SIG-M5 treated with dmso at 0.1 percent for 504 hours (cell line): ENCODE results near the gene GPR132.
"Not testable (repeated sequence)": the region's sequence is repeated elsewhere in the genome, so short reads cannot be mapped to it uniquely, and the experiment has no call there.

Source experiments
- DNase-seq: peaks from one replicate; lab custom pipeline; 2025; ENCODE audit not compliant: unreplicated experiment; lab: John Stamatoyannopoulos, UW

GPR132 gene

DNA sequence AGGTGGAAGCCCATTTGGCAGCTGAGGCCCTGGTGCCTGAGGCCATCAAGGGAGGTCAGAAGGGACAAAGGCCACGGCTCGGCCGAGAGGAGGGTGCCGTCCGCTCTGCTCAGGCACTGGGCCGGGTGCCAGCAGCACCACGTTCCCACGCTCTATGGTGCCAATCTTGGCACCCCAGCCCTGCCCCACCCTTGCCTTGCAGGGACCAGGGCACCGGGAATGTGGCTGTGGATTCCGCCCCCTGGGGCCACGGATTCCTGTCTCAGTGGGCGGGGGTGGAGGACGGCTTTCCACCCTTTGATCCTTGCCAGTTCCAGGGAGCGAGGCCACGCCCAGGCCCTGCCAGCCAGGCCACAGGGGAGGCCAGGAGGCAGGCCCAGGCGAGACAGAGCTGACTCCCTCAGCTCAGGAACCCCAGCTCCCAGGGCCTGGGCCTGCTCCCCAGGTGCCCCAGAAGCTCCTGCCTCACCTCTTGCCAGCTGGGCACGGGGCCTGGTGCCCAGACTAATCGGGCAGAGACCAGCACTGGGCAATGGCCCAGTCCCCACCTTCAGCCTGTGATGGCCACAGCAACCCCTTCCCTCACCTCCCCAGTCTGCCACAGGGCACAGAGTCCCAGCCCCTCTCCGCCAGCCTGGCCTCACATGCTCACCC is 26.4 kb upstream of the GPR132 start:
- peak; percentile 54 for DNase-seq

- no peak for DNase-seq
Observed at GRCh38 chr14:105091054-105091516, 25.9 kb upstream of the GPR132 start.

DNA sequence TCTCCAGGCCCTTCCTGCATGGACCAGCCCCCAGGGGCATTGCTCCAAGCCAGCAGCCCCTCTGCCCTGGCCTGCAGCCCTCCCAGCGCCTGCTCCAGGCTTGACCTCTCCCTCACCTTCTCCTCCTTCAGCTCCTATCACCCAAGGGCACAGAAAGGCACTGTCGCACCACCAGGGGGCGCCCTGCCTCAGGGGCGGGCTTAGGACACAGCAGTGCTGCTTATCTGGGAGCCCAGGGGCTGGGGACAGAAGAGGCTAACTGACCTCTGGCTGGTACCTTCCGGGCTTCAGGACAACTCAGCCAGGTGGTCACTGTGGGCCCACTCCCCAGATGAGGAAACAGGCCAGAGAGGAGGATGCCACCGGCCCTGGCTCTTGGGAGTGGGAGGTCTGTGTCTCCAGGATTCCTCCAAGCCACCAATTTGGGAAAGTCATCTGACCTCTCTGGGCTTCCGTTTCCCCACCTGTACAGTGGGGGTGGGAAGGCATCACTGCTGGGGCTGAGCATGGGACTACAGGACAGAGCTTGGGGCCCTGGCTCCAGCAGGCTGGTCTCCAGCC is 25.3 kb upstream of the GPR132 start:
- DNase-seq = peak; percentile 67

DNA sequence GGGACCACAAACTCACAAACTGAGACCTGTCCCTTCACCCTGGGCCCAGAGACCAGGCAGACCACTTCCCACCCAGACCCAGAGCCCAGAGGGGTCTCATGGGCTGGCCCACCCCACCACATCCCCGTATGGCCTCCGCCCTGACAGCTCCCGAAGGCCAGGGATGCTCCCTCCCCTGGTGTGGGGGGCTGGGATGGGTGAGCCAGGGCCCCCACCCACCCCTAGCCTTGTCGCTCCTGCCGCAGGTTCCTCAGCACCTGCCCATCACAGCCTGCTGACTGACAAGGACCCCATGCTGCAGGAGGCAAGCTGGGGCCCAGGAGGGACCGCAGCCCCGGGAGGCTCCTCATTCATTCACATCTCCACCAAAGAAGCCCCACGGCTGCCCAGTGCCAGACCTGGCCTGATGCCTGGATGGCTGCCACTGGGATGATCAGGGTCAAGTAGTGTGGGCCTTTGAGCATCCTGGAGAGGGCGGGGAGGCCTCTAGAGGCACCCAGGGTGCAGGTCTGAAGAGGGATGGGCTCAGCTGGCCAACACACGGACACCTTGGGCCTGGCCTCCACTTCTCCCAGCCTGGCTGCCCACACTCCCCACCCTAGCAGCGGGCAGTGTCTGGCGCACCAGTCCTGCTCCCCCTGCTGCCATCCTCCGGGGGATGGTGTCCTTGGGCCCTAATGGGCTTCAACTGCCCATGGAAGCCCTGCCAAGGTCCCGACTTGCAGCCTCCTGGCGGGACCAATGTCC is 24.7 kb upstream of the GPR132 start:
- no peak for DNase-seq

DNA sequence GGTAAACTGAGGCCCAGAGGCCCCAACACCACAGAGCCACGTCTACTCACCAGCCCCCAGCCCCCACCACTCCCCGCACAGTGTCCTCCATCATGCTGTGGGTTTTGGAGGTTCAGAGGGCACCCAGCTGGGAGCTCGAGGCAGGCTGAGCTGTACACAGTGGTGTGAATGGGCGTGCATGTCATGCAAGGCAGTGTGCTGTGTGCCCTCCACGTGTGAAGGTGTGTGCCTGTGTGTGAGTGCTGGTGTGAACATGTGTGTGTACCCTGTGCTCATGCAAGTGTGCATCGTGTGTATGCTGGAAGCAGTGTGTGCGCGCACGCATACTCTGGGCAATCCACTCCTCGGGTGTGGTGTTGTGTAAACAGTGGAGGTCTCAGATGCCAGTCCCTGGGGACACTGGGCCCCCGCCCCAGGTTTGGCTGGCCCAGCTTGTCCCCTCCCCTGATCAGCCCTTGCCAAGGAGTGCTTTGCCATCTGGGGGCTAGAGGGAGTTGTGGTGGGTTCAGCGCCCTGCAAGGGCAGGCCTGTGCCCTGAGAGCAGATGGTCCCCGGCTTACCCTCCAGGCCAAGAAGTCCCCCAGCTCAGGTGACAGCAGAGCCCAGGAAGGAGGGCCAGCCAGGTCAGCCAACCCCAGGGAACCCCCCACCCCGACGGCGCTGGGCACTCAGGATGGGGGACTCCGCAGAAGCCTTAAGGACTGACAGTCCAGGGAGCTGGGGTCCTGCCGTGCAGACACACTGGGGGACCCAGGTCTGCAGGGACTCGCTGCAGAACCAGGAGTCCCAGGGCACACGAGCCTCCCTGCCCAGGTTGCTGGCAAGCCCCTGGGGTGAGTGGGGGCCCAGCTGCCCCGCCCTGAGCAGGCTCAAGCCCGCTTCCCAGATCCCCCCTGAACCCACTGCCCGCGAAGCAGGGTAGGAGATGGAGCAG is 23.8 kb upstream of the GPR132 start:
- no peak for DNase-seq

GRCh38 chr14:105087963-105088811 is 23.0 kb upstream of the GPR132 start:
- peak; percentile 1 for DNase-seq

DNA sequence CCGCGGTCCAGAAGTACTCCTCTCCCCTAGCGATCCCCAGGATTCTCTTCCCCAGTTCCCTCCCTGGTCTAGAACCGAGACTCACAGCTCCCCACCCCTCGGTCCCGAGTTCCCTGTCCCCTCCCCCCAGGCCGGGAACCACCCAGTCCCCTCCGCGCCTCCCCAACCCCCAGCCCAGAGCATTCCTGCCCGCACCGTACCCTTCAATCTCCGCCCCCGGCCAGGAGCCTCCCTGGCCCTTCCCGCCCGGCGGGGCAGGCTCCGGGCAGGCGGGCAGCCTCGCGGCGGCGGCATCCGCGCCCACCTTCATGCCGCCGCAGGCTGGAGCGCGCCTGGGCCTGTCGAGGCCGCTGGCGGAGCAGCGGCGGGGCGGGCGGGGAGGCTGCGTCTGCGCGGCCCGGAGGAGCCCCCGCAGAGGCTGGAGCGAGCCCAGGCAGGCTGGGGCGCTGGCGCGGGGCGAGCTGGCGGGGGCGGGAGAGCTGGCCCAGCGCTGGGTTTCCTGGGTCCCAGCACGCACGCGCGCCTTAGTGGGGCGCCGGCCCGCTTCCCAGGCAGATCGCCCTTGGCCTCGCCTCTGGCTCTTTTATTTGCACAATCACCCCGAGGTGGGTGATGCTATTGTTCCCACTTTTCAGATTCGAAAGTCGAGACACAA is 22.2 kb upstream of the GPR132 start:
- no peak for DNase-seq

GRCh38 chr14:105086833-105087307 is 21.6 kb upstream of the GPR132 start:
- DNase-seq = peak; percentile 68

GRCh38 chr14:105085766-105086165 is 20.5 kb upstream of the GPR132 start:
- no peak for DNase-seq

GRCh38 chr14:105084741-105085571 is 19.7 kb upstream of the GPR132 start:
- no peak for DNase-seq

GRCh38 chr14:105083926-105084685 is 18.9 kb upstream of the GPR132 start:
- no peak for DNase-seq

- no peak for DNase-seq
Observed at GRCh38 chr14:105082703-105083102, 17.5 kb upstream of the GPR132 start.

DNA sequence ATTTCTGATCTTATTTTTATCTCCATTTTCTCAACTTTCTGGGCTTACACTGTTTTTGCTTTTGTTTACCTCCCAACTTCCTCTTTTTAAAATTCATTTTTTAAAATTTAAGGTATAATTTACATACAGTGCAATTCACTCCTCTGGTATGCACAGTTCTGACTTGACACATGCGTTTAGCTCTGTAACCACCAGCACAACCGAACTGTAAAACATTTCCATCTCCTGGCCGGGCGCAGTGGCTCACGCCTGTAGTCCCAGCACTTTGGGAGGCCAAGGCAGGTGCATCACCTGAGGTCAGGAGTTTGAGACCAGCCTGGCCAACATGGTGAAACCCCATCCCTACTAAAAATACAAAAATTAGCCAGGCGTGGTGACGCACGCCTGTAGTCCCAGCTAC is 16.2 kb upstream of the GPR132 start:
- DNase-seq = not testable (repeated sequence)

DNA sequence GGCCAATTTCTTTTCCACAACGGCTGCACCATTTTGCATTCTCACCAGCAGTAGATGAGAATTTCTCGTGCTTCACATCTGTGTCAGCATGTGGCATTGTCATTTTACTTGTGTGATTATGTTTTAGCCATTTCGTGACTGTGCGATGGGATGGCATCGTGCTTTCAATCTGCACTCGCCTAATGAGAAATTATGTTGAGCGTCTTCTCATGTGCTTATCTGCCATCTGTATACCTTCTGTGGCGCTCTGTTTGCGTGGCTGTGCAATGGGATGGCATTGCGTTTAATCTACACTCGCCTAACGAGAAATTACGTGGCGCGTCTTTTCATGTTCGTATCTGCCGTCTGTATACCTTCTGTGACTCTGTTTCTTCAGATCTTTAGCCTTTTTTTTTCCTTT is 14.9 kb upstream of the GPR132 start:
- DNase-seq = no peak

DNA sequence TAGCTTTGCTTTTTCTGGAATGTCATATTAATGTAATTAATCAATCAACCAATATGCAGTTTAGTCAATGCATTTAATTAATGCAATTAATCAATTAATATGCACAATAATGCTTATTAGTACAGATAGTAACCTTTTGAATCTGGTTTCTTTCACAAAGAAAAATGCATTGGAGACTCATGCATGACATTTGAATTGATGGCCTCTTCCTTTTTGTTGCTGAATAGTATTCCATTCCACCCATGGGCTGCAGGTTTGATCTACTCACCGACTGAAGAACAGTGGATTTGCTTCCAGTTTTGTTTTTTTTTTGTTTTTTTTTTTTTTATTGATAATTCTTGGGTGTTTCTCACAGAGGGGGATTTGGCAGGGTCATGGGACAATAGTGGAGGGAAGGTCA is 13.1 kb upstream of the GPR132 start:
- no peak for DNase-seq

DNA sequence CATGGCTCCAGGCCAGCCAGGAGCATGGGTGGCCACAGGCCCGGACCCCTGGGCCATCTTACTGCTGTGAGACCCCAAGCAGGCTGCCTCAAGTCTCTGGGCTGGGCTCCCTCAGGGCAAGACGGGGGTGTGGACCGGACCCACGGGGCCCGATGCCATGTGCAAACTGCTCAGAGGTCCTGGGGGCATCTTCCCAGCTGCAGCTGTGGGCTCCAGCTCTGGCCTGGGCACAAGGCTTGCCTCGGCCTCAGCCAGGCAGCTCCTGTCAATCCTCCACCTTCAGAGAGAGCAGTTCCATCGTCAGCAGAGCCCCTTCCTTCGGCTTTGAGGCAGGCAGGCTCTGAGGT is 12.4 kb upstream of the GPR132 start:
- DNase-seq = no peak

GRCh38 chr14:105076805-105077648 is 11.8 kb upstream of the GPR132 start:
- DNase-seq = no peak
